HG03066 (cell line): ENCODE results near the gene KLRC3.
"Not testable (repeated sequence)": the region's sequence is repeated elsewhere in the genome, so short reads cannot be mapped to it uniquely, and the experiment has no call there.

ENCODE experiments used
- ATAC-seq: cut with Tn5 transposase; IDR thresholded peaks from one replicate; pipeline ENCODE4 v1.9.1; 2021; ENCODE audit warnings: low read depth; ENCODE audit not compliant: unreplicated experiment

Gene KLRC3

DNA sequence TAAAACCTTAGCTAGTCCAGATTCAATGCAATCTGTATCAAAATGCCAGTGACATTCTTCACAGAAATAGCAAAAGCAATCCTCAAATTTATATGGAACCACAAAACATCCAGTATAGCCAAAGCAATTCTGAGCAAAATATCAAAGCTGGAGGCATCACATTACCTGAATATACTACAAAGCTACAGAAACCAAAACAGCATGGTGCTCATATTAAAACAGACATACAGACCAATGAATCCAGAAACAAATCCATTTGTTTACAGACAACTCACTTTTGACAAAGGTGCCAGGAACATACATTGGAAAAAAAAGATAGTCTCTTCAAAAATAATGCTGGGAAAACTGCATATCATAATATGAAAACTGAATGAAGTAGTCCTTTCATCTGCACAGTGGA, 15.6 kb downstream of the KLRC3 start:
- ATAC-seq: no peak

GRCh38 chr12:10400829-10401228, 19.6 kb downstream of the KLRC3 start:
- ATAC-seq: no peak

- ATAC-seq: no peak
These were observed 22.2 kb downstream of the KLRC3 start for GRCh38 chr12:10398168-10398567.

- ATAC-seq: no peak
These were observed 23.1 kb downstream of the KLRC3 start for GRCh38 chr12:10397296-10397695.

GRCh38 chr12:10396176-10396575, 24.2 kb downstream of the KLRC3 start:
- not testable (repeated sequence) for ATAC-seq

- ATAC-seq: peak; percentile 51
These were observed 24.9 kb downstream of the KLRC3 start for GRCh38 chr12:10395390-10395998.

DNA sequence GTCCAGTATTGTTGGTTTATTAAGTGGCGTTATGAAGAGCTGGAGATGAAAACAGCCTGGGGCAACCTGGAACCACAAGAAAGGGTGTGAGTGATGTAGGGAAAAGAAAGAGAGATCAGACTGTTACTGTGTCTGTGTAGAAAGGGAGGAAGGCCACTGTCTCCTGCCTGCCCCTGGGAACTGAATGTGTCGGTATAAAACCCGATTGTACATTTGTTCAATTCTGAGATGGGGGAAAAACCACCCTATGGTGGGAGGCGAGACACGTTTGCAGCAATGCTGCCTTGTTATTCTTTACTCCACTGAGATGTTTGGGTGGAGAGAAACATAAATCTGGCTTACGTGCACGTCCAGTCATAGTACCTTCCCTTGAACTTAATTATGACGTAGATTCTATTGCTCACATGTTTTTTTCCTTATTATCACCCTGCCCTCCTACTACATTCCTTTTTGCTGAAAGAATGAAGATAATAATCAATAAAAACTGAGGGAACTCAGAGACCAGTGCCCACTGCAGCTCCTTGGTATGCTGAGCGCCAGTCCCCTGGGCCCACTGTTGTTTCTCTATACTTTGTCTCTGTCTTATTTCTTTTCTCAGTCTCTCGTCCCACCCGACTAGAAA, 25.8 kb downstream of the KLRC3 start:
- ATAC-seq: not testable (repeated sequence)

DNA sequence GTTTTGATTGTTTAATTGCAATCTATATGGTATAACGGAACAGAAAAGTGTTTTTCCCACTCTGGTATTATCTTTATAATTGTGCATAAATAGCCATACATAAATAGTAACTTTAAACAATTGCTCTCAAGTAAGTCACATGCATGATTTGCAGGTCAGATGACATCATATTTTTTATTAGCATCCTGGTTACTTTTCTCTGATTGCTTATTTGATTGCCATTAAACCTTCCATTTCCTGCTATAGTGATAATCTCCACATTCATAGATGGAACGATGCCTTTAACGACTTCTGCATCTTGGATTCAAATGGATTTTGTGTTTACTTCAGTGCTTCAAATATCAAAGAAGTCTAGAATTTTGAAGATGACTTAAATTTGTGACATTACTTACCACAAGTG, 27.1 kb downstream of the KLRC3 start:
- ATAC-seq: no peak

GRCh38 chr12:10392394-10392930, 27.9 kb downstream of the KLRC3 start:
- peak; percentile 78 for ATAC-seq

DNA sequence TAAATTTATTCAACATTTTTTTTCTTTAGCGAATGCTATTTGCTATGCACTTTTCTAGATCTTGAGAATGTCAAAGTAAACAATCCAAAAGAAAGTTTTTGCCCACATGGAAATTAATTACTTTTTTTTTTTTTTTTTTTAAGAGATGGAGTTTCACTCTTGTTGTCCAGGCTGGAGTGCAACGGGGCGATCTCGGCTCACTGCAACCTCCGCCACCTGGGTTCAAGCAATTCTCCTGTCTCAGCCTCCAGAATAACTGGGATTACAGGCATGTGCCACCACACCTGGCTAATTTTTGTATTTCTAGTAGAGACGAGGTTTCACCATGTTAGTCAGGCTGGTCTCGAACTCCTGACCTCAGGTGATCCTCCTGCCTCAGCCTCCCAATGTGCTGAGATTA, 29.4 kb downstream of the KLRC3 start:
- not testable (repeated sequence) for ATAC-seq

DNA sequence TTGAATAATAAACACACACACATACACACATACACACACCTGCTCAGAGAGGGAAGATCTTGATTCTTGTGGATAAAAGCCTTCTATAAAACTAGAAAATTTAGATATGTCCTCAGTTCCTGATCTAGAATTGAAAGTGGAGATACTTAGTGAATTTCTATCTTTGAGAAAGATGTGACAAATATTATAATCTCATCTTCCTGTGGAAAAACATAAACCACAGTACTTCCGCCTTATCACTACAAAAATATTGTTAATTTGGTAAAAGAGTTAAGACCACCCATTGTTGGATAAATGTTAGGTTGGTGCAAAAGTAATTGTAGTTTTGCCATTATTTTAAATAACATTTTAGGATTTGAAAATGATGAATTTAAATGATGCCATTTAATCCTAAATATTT, 30.5 kb downstream of the KLRC3 start, which contains the start of gene KLRK1:
TSS of gene KLRK1 (minus strand) at position 138 of the 400 bp plus-strand sequence. CDS start 1,231 bp downstream, outside the sequence.
- no peak for ATAC-seq

DNA sequence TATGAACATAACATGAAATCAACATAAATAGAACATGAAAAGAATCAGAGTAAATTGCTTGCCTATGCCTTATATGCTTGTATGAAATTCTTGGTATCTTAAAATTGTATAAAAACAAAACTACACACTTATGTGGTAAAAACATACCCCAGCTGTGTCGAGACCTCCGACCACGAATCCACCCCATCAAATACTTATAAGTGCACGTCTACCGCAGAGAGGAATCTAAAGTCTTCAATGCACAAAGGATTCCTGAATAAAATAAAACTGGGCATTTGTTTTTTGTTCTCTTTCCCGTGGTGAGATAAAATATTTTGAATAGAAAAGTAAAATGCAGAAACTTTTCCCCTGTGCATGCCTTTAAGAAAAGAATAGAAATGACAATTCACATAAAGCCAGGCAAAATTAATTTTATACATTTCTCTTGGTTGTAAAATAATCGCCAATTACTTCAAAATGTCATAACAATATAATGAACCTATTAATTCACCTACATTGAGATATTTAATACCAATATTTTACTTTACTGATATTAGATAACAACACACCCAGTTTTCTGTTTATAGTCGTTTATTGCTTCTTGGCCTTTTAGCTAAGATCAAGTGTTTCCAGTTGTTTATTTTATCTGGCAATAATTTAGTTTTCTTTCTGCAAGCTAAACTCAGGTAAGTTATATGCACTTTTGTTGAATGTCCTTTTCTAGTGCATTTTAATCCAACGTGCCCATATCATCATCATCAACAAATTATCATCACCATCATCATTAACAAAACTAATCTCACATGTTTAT, 31.6 kb downstream of the KLRC3 start:
- no peak for ATAC-seq

DNA sequence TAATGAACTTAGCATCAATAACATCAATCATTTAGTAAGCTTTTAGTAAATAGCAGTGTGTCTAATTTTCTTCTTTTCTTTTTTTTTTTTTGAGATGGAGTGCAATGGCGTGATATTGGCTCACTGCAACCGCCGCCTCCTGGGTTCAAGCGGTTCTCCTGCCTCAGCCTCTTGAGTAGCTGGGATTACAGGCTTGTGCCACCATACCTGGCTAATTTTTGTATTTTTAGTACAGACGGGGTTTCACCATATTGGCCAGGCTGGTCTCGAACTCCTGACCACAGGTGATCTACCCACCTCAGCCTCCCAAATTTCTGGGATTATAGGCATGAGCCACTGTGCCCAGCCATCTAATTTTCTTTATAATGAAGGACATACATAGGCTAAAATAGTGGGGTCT, 32.9 kb downstream of the KLRC3 start:
- ATAC-seq: not testable (repeated sequence)

DNA sequence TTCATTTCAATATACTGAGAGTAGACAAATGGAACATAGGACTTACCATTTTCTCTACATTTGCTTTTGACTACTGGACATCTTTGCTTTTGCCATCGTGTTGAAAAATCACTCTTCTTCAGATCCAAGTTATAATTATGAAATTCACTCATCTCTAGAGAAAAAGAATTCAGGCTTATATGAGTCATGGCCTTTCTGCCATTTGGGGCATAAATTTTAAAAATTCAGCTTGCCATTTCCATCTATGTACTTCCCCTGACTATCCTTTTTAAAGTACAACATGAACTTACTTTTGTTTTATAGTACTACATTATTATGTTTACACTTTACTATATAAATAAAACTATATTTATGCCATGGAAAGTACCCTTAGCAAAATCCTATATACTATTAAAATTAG, 33.5 kb downstream of the KLRC3 start:
- ATAC-seq: no peak

- ATAC-seq: no peak
These were observed 35.2 kb downstream of the KLRC3 start for GRCh38 chr12:10385166-10385613.

DNA sequence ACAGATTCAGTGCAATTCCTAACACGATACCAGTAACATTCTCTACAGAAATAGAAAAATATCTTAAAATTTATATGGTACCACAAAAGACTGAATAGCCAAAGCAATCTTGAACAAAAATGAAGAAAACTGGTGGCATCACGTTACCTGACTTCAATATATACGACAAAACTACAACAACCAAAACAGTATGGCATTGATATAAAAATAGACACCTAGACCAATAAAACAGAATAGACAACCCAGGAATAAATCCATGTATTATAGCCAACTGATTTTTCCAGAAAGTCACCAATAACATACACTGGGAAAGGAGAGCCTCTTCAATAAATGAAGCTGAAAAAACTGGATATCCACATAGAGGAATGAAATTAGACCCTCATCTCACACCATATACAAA, 36.2 kb downstream of the KLRC3 start:
- ATAC-seq: no peak

DNA sequence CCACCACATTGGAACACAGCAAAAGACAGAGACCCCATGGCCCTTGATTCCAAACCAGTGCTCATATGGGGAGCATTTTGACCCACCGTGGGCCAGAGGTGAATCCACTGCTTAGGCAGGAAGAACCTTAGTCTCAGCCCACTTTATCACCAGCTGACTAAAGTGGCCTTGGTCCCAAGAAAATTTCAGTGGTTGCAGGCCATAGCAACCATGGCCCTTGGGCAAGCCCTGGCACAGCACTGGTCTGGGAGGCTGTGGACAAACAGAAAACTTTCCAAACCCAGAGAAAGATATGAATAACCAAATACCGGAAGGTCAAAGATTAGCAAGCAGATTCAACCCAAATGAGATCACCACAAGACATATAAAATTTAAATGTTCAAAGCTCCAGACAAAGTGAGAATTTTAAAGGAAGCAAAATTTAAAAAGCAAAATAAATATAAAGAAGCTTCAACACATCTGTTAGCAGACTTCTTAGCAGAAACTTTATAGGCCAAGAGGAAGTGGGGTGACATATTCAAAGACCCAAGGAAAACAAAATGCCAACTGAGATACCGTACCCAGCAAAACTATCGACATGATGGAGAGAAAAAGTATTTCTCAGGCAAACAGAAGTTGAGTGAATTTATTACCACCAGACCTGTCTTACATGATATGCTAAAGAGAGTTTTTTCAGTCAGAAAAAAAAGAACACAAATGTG, 38.3 kb downstream of the KLRC3 start:
- ATAC-seq: no peak

- not testable (repeated sequence) for ATAC-seq
These were observed 41.7 kb downstream of the KLRC3 start for GRCh38 chr12:10378737-10379136.

DNA sequence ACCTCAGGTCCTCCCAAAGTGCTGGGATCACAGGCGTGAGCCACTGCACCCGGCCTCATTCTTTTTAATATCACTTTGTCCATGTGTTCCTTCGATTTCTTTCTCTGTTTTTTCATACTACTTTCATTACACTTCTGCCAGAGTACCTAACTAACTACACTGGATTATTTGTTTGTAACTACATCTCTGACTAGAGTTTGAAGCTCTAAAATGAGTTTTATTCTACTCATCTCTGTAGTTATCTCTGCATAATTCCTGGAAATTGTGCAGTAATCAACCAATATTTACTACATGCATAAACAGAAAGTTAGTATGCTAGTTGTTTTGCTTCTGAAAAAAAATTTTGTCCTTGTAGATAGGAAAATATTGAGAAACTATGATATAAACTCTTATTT, 45.8 kb downstream of the KLRC3 start:
- ATAC-seq: no peak

GRCh38 chr12:10372559-10372958, 47.8 kb downstream of the KLRC3 start:
- no peak for ATAC-seq
